HEK293 (cell line): ENCODE data around the gene WBP1.

ENCODE experiments used
- CTCF ChIA-PET: fragments of 350-600 bp; formaldehyde crosslinking; extraction: SDS; loops from one replicate; lab custom pipeline; 2021; ENCODE audit warnings: antibody characterized with exemption; lab: Yijun Ruan, JAX
- POLR2A ChIA-PET: fragments of 300-600 bp; formaldehyde crosslinking; extraction: SDS; loops from one replicate; lab custom pipeline; 2020; ENCODE audit warnings: antibody characterized with exemption, inconsistent platforms; lab: Yijun Ruan, JAX
- H3K27ac ChIP-seq: fragments of 200-500 bp; sonication (Bioruptor generic); 2 replicates; pipeline ENCODE4 v1.5.1; 2014; ENCODE audit warnings: low read depth, low read length, control low read depth, inconsistent platforms; ENCODE audit errors: extremely low read depth
- H3K36me3 ChIP-seq, 2 experiments: fragments of 200-500 bp in 1 of 2; sonication (Bioruptor generic) in 1 of 2; 1 replicate in 1 of 2; 2 replicates in 1 of 2; pipeline ENCODE4 v1.5.1; 2014 to 2017; ENCODE audit warnings: inconsistent platforms in 2 of 2, low read length in 2 of 2; ENCODE audit not compliant: control insufficient read depth in 2 of 2, insufficient read depth in 1 of 2
- H3K4me1 ChIP-seq: fragments of 200-500 bp; sonication (Bioruptor generic); 2 replicates; pipeline ENCODE4 v1.5.1; 2014; ENCODE audit warnings: mild to moderate bottlenecking, low read length, inconsistent platforms; ENCODE audit not compliant: control insufficient read depth, insufficient read depth
- H3K4me3 ChIP-seq: 2 replicates; pipeline ENCODE4 v1.5.1; 2011; ENCODE audit warnings: low read depth, mild to moderate bottlenecking, control low read depth, low read length, moderate library complexity
- H3K9me3 ChIP-seq: fragments of 200-500 bp; sonication (Bioruptor generic); 2 replicates; pipeline ENCODE4 v1.5.1; 2014; ENCODE audit warnings: low read depth, low read length, inconsistent platforms; ENCODE audit not compliant: control insufficient read depth, insufficient read depth
- EGR2 ChIP-seq: fragments of 450-650 bp; formaldehyde crosslinking; IDR thresholded peaks from 2 replicates; pipeline ENCODE4 v1.5.1; 2016; ENCODE audit warnings: low read depth, missing biosample characterization, missing genetic modification characterization
- HOXD13 ChIP-seq: sonication (generic); formaldehyde crosslinking; IDR thresholded peaks from 2 replicates; pipeline ENCODE4 v1.8.0; 2022; ENCODE audit warnings: missing genetic modification reagents, borderline replicate concordance
- ZBTB48 ChIP-seq: fragments of 450-650 bp; formaldehyde crosslinking; IDR thresholded peaks from 2 replicates; pipeline ENCODE4 v1.5.1; 2016; ENCODE audit warnings: missing biosample characterization, missing genetic modification characterization
- ZFHX2 ChIP-seq: fragments of 450-650 bp; formaldehyde crosslinking; conservative IDR thresholded peaks from 2 replicates; pipeline ENCODE4 v1.5.1; 2016; ENCODE audit warnings: missing biosample characterization, missing genetic modification characterization
- ZFP3 ChIP-seq: fragments of 450-650 bp; formaldehyde crosslinking; IDR thresholded peaks from 2 replicates; pipeline ENCODE4 v1.5.1; 2016; ENCODE audit warnings: low read depth, missing biosample characterization, missing genetic modification characterization
- ZNF140 ChIP-seq: fragments of 450-650 bp; formaldehyde crosslinking; IDR thresholded peaks from 2 replicates; pipeline ENCODE4 v1.5.1; 2016; ENCODE audit warnings: missing biosample characterization, missing genetic modification characterization
- ZNF214 ChIP-seq: fragments of 450-650 bp; formaldehyde crosslinking; IDR thresholded peaks from 2 replicates; pipeline ENCODE4 v1.5.1; 2017; ENCODE audit warnings: missing biosample characterization, mild to moderate bottlenecking, missing genetic modification characterization, borderline replicate concordance
- ZNF623 ChIP-seq: fragments of 450-650 bp; formaldehyde crosslinking; IDR thresholded peaks from 2 replicates; pipeline ENCODE4 v1.5.1; 2016; ENCODE audit warnings: missing biosample characterization, missing genetic modification characterization
- TF ChIP-seq, protein P1 (sequence below): sonication (generic); formaldehyde crosslinking; IDR thresholded peaks from 2 replicates; pipeline ENCODE4 v1.8.1; 2022; ENCODE audit warnings: mild to moderate bottlenecking, moderate library complexity, missing genetic modification reagents

Gene WBP1

GRCh38 chr2:74458132-74458937 is at the start of gene WBP1 (continued):
- TF ChIP-seq ZBTB48 (tag by site-specific recombination) = peak; percentile 73
- TF ChIP-seq, protein P1, sequence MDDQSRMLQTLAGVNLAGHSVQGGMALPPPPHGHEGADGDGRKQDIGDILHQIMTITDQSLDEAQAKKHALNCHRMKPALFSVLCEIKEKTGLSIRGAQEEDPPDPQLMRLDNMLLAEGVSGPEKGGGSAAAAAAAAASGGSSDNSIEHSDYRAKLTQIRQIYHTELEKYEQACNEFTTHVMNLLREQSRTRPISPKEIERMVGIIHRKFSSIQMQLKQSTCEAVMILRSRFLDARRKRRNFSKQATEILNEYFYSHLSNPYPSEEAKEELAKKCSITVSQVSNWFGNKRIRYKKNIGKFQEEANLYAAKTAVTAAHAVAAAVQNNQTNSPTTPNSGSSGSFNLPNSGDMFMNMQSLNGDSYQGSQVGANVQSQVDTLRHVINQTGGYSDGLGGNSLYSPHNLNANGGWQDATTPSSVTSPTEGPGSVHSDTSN (CRISPR knock-in tag) = 0 out of 2 replicates have a peak, but pooled peaks have one; percentile 39

- no peak overlapping the region for H3K4me3 ChIP-seq
- H3K9me3 ChIP-seq = no peaks in the 10 kb centered on the region
- CTCF ChIA-PET = interaction anchor here (0.6 to 0.9 kb wide), 2 partner anchors 13 to 258 kb away, joined by 3 to 4 read pairs; no protein-coding TSS in a partner anchor
- POLR2A ChIA-PET = no interaction called here
- no peak overlapping the region for H3K27ac ChIP-seq
- H3K36me3 ChIP-seq = no peaks in the 10 kb centered on the region
- H3K4me1 ChIP-seq = no peaks in the 10 kb centered on the region
- TF ChIP-seq HOXD13 (CRISPR knock-in tag) = no peak
- TF ChIP-seq ZFHX2 = 0 out of 2 replicates have a peak, but pooled peaks have one; percentile 20
- TF ChIP-seq EGR2 (tag by site-specific recombination) = 0 out of 2 replicates have a peak, but pooled peaks have one; percentile 6
- no peak for TF ChIP-seq ZNF623 (tag by site-specific recombination)
- TF ChIP-seq ZFP3 (tag by site-specific recombination) = no peak
- TF ChIP-seq, all 188 proteins: peak for 2
Observed at GRCh38 chr2:74413001-74413698, 45.1 kb upstream of the WBP1 start.

GRCh38 chr2:74414441-74414840 is 43.8 kb upstream of the WBP1 start:
- POLR2A ChIA-PET = no interaction called here
- no peak overlapping the region for H3K4me3 ChIP-seq

DNA sequence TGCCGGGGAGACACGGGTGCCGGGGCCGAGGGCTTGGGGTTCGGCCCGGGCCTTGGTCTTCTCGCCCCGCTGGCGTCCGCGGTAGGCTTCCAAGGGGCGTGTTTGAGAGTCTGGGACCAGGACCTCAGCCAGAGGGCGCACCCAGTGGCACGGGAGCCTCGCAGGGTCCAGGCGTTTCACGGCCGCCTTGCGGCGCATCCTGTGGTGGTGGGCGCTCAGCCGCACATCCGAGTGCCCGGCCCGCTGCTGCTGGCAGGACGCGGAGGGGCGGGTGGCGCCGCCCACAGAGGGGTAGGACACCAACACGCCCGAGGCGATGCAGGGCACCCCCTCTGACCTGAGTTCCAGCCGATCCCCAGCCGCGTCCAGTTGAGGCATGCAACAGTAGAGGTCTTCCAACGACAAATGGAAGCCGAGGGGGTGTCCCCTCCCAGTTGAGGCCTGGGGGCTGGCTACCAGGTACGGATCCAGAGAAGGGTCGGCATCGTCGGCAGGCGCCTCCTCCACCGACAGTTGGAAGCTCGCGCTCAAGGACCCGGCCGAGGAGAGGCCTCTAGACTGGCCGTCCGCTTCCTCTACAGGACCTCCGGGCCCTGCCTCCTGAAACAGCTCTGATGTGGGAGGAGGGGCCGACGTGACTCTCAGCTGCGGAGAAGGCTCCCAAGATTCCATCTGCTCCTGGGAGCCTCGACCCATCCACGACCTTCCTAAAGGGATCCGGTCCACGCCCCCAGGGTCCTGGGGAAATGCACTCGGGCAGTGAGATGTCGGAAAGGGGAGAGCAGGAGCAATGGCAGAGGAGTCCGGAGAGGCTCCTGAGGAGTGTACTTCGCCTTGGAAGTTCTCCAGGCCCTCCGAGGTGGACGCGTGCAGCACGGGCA is 43.1 kb upstream of the WBP1 start:
- H3K9me3 ChIP-seq = no peaks in the 10 kb centered on the region
- no peak overlapping the region for H3K4me3 ChIP-seq
- POLR2A ChIA-PET = no interaction called here
- CTCF ChIA-PET = interaction anchor here (1.4 kb wide), 1 partner anchor 15 kb away, joined by 3 read pairs; no protein-coding TSS in a partner anchor
- no peaks in the 10 kb centered on the region for H3K36me3 ChIP-seq
- H3K4me1 ChIP-seq = no peaks in the 10 kb centered on the region
- no peak for TF ChIP-seq ZNF140 (tag by site-specific recombination)
- no peak overlapping the region for H3K27ac ChIP-seq

More at GRCh38 chr2:74414441-74414840, 43.8 kb upstream of the WBP1 start:
- CTCF ChIA-PET = no interaction called here
- H3K4me1 ChIP-seq = no peaks in the 10 kb centered on the region
- no peak overlapping the region for H3K27ac ChIP-seq
- no peak for TF ChIP-seq ZNF214
- TF ChIP-seq, protein P1 (CRISPR knock-in tag) = no peak
- TF ChIP-seq, all 188 proteins: peak for 0
- Histone ChIP-seq H3K36me3 (no peaks in the 10 kb centered on the region), H3K9me3 (no peaks in the 10 kb centered on the region)
